ENCODE data around the gene THPO.
A peak's percentile ranks its signal among the peaks of the same experiment; 100 is the strongest.
"Not testable (repeated sequence)": the region's sequence is repeated elsewhere in the genome, so short reads cannot be mapped to it uniquely, and the experiment has no call there.

Gene THPO

DNA sequence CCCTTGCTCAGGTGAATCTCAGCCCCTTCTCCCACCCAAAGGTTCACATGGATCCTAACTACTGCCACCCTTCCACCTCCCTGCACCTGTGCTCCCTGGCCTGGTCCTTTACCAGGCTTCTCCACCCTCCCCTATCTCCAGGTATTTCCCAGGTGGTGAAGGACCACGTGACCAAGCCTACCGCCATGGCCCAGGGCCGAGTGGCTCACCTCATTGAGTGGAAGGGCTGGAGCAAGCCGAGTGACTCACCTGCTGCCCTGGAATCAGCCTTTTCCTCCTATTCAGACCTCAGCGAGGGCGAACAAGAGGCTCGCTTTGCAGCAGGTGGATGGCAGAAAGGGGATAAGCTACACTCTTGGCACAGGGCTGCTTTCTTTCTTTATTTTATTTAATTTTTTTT, 36.1 kb downstream of the THPO start:
- TF ChIP-seq, protein P1, sequence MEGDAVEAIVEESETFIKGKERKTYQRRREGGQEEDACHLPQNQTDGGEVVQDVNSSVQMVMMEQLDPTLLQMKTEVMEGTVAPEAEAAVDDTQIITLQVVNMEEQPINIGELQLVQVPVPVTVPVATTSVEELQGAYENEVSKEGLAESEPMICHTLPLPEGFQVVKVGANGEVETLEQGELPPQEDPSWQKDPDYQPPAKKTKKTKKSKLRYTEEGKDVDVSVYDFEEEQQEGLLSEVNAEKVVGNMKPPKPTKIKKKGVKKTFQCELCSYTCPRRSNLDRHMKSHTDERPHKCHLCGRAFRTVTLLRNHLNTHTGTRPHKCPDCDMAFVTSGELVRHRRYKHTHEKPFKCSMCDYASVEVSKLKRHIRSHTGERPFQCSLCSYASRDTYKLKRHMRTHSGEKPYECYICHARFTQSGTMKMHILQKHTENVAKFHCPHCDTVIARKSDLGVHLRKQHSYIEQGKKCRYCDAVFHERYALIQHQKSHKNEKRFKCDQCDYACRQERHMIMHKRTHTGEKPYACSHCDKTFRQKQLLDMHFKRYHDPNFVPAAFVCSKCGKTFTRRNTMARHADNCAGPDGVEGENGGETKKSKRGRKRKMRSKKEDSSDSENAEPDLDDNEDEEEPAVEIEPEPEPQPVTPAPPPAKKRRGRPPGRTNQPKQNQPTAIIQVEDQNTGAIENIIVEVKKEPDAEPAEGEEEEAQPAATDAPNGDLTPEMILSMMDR (conservative IDR thresholded peaks at IDR 0.05; ENCODE audit: low read depth, low read length): no peak
- DNase-seq (ENCODE audit: low read depth): no peak
- H3K4me3 ChIP-seq (ENCODE audit: low read length): no peak overlapping the region

DNA sequence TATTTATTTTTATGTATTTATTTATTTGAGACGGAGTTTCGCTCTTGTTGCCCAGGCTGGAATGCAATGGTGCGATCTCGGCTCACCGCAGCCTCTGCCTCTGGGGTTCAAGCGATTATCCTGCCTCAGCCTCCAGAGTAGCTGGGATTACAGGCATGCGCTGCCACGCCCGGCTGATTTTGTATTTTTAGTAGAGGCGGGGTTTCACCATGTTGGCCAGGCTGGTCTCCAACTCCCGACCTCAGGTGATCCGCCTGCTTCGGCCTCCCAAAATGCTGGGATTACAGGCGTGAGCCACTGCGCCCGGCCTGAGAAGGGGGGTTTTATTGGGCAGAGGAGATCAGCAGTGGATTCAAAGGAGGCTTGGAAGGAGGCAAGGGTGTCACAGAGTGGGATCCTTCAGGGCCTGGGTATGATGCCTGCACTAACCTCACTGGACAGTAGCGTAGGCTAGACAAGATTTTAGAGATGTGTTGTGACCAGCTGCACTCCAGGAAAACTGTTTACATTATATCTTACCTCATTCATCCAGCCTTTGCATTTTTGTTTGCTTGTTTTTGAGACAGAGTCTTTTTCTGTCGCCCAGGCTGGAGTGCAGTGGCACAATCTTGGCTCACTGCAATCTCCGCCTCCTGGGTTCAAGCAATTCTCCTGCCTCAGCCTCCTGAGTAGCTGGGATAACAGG, 38.4 kb downstream of the THPO start:
- H3K4me3 ChIP-seq (ENCODE audit: low read length); DNase-seq (ENCODE audit: low read depth): not testable (repeated sequence)

DNA sequence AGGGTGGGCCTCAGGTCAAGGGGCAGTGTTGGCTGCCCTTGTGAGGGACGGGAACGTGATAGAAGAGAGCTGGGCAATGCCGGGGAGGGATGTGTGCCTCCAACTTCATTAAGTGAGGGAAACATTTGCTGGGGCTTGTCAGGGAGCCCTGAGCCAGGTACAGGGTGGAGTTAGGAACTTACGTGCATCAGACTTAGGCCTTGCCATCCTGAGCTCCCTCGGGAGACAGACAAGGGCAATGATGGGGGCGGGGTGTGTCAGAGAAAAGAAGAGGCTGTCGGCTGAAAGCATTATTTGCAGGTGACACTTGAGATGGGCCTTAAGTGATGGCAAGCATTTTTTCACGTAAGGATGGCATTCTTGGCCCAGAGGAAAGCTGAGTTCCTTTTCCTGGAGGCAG, 39.0 kb downstream of the THPO start:
- DNase-seq (ENCODE audit: low read depth): no peak
- H3K4me3 ChIP-seq (ENCODE audit: low read length): peak overlapping the region; percentile 42
- TF ChIP-seq, protein P1 (conservative IDR thresholded peaks at IDR 0.05; ENCODE audit: low read depth, low read length): no peak

DNA sequence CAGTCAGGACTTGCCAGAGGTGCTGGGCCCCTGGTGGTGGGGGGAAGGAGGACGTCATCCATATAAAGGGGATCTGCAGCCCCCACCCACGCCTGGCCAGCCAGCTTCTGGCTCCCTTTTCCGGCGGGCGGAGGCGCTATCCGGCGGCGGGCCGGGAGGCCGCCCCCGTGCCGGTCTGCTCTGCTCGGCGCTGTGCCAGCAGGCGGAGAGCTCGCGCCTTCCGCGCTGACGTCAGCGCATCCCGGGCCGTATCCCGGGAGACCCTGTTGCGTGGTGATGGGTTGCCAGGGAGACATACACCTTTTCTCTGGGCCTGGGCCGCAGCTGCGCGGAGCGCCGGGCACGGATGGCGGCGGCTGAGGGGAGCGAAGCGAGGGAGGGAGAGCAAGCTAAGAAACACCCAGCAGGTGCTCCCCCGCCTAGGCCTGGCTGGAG, 39.5 kb downstream of the THPO start:
- DNase-seq (ENCODE audit: low read depth): peak; percentile 72
- TF ChIP-seq, protein P1 (conservative IDR thresholded peaks at IDR 0.05; ENCODE audit: low read depth, low read length): peak; percentile 17
- H3K4me3 ChIP-seq (ENCODE audit: low read length): peak overlapping the region; percentile 42

DNA sequence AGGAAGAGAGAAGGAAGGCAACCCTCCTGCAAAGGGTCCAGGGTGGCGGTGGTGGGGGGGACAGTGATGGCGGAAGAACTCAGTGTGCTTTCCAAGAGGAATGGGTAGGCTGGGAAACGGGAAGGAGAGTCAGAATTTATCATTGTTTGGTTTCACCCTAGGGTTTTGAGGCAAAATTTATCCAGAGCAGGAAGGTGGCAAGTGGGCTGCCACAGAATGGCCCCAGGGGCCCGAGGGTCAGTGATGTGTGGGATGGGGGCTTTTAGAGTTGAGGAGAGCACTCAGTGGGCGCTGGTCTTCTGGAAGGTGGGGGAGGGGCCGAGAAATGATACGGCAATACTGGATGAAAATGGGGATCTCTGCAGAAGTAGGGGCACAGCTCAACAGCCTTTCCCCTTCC, 40.0 kb downstream of the THPO start:
- no peak overlapping the region for H3K4me3 ChIP-seq (ENCODE audit: low read length)
- DNase-seq (ENCODE audit: low read depth): no peak
- TF ChIP-seq, protein P1 (conservative IDR thresholded peaks at IDR 0.05; ENCODE audit: low read depth, low read length): no peak

DNA sequence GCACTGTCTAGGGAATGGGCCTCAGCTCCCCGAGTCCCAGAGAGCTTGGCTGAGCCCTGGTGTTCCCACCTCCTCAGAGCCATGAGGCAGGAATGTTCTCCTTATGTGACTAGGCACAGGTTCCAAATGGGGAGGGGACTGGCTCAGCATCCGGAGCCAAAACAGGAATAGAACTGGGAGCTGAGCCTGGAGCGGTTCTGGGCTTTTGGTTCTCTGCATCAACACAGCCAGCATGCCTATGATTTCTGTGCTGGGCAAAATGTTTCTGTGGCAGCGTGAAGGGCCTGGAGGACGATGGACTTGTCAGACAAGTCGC, 40.6 kb downstream of the THPO start, which contains the start of gene FAM131A:
FAM131A (plus strand) TSS at position 202 of the 316 bp plus-strand sequence; CDS start at position 233, 31 bp downstream.
- peak within 1 kb of the TSS; percentile 64 for H3K4me3 ChIP-seq (ENCODE audit: low read length)
- DNase-seq (ENCODE audit: low read depth): no peak
- TF ChIP-seq, protein P1 (conservative IDR thresholded peaks at IDR 0.05; ENCODE audit: low read depth, low read length): no peak

DNA sequence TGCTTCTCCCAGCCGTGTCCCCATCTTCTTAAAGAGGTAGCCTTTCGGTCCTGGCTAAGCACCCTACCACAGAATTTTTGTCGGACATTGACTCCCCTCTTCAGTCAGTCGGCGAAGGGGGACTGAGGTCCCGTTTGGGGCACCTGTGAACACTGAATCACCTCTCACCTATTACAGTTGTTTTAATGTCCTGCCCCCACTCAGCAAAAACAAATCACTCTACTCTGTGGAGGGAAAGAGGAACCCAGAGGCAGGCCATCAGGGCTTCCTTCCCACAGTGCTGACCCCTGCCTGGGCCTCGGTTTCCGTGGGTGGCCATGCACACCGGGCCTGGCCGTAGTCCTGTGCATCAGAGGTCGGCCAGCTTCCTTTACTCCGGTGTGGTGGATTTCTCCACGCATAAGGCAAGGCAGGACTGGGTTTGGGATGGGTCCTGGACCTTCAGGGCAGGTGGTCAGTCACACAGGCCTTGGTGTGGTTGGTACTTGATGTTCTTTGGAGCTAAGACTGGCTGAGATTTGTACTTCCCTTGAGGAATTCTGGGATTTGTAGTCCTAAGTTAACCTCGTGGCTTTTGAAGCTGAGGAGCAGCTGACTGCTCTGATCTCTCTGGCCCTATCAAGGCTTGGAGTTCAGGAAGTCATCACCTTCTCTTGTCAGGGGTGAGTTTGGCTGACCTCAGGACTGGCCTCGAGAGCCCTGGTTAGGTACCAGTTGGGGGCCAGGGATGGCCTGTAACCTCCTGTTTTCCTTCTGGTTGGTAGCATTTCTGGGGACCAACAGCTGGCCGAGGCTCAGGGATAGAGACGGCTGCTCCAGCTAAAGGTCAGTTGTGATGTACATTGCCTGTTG, 41.2 kb downstream of the THPO start:
- TF ChIP-seq, protein P1 (conservative IDR thresholded peaks at IDR 0.05; ENCODE audit: low read depth, low read length): no peak
- H3K4me3 ChIP-seq (ENCODE audit: low read length): peak overlapping the region; percentile 64
- DNase-seq (ENCODE audit: low read depth): no peak
